GM12864 (cell line): ENCODE measurements around the gene TNFRSF1A.

Experiments
- DNase-seq: peaks from one replicate; pipeline ENCODE4 v3.0.0-alpha.2; 2011; ENCODE audit warnings: low read depth
- H3K4me3 ChIP-seq: 2 replicates; pipeline ENCODE4 v1.5.1; 2011; ENCODE audit warnings: mild to moderate bottlenecking, low read depth, low read length, control low read depth
- TF ChIP-seq, protein P1 (sequence below): IDR thresholded peaks from 2 replicates; pipeline ENCODE4 v1.5.1; 2011; ENCODE audit warnings: low read depth, mild to moderate bottlenecking, moderate library complexity, low read length, control low read depth, inconsistent platforms; ENCODE audit errors: missing control alignments

The TNFRSF1A gene

DNA sequence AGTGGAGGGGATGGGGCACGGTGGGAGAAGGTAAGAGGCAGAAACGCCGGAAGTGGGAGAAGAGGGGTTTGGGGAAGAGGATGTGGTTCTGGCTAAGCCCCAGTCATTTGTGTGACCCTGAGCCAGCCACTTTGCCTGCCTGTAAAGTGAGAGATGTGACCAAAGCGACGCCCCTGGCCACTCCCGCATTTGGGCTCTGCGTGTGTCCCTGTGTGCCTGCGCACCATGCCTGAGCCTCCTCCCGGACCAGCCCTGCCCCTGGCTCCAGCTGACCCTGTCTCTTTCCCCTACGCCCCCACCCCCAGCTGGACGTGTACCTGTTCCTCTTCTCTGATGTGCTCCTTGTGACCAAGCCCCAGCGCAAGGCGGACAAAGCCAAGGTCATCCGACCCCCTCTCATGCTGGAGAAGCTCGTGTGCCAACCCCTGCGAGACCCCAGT, 23.4 kb downstream of the TNFRSF1A start:
- TF ChIP-seq, protein P1, sequence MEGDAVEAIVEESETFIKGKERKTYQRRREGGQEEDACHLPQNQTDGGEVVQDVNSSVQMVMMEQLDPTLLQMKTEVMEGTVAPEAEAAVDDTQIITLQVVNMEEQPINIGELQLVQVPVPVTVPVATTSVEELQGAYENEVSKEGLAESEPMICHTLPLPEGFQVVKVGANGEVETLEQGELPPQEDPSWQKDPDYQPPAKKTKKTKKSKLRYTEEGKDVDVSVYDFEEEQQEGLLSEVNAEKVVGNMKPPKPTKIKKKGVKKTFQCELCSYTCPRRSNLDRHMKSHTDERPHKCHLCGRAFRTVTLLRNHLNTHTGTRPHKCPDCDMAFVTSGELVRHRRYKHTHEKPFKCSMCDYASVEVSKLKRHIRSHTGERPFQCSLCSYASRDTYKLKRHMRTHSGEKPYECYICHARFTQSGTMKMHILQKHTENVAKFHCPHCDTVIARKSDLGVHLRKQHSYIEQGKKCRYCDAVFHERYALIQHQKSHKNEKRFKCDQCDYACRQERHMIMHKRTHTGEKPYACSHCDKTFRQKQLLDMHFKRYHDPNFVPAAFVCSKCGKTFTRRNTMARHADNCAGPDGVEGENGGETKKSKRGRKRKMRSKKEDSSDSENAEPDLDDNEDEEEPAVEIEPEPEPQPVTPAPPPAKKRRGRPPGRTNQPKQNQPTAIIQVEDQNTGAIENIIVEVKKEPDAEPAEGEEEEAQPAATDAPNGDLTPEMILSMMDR = no peak
- DNase-seq = no peak
- no peak overlapping the region for H3K4me3 ChIP-seq

GRCh38 chr12:6317693-6318439, 24.0 kb downstream of the TNFRSF1A start:
- DNase-seq = no peak
- H3K4me3 ChIP-seq = no peak overlapping the region
- TF ChIP-seq, protein P1 = no peak

GRCh38 chr12:6316921-6317692, 24.8 kb downstream of the TNFRSF1A start:
- H3K4me3 ChIP-seq = no peak overlapping the region
- DNase-seq = no peak
- TF ChIP-seq, protein P1 = no peak

- no peak overlapping the region for H3K4me3 ChIP-seq
- TF ChIP-seq, protein P1 = no peak
- no peak for DNase-seq
Observed at GRCh38 chr12:6315704-6316597, 25.9 kb downstream of the TNFRSF1A start.

- DNase-seq = no peak
- no peak overlapping the region for H3K4me3 ChIP-seq
- TF ChIP-seq, protein P1 = no peak
Observed at GRCh38 chr12:6315184-6315583, 26.7 kb downstream of the TNFRSF1A start.

- no peak for DNase-seq
- H3K4me3 ChIP-seq = no peak overlapping the region
- TF ChIP-seq, protein P1 = no peak
Observed at GRCh38 chr12:6314776-6315175, 27.1 kb downstream of the TNFRSF1A start.
